ENCODE results near the gene METTL23.
A peak's percentile ranks its signal among the peaks of the same experiment; 100 is the strongest.
"Not testable (repeated sequence)": the region's sequence is repeated elsewhere in the genome, so short reads cannot be mapped to it uniquely, and the experiment has no call there.

Gene METTL23

GRCh38 chr17:76695059-76695831 lies 31.4 kb upstream of the METTL23 start:
- peak; percentile 46 for DNase-seq (ENCODE audit: low spot score)

- DNase-seq (ENCODE audit: low spot score) = no peak
These were observed 29.6 kb upstream of the METTL23 start for GRCh38 chr17:76696763-76697701.

- DNase-seq (ENCODE audit: low spot score) = no peak
These were observed 28.8 kb upstream of the METTL23 start for GRCh38 chr17:76697702-76698465.

GRCh38 chr17:76698466-76698977 lies 28.1 kb upstream of the METTL23 start:
- not testable (repeated sequence) for DNase-seq (ENCODE audit: low spot score)

- no peak for DNase-seq (ENCODE audit: low spot score)
These were observed 26.4 kb upstream of the METTL23 start for GRCh38 chr17:76700270-76700616.

- DNase-seq (ENCODE audit: low spot score) = peak; percentile 86
These were observed 25.8 kb upstream of the METTL23 start for GRCh38 chr17:76700617-76701470.

- no peak for DNase-seq (ENCODE audit: low spot score)
These were observed 25.1 kb upstream of the METTL23 start for GRCh38 chr17:76701471-76701967.

- DNase-seq (ENCODE audit: low spot score) = no peak
These were observed 24.6 kb upstream of the METTL23 start for GRCh38 chr17:76702076-76702475.

- no peak for DNase-seq (ENCODE audit: low spot score)
These were observed 23.6 kb upstream of the METTL23 start for GRCh38 chr17:76702941-76703637.

GRCh38 chr17:76704805-76705204 lies 21.8 kb upstream of the METTL23 start:
- no peak for DNase-seq (ENCODE audit: low spot score)

GRCh38 chr17:76706817-76707216 lies 19.8 kb upstream of the METTL23 start:
- DNase-seq (ENCODE audit: low spot score) = no peak

GRCh38 chr17:76707985-76708807 lies 18.4 kb upstream of the METTL23 start:
- no peak for DNase-seq (ENCODE audit: low spot score)

GRCh38 chr17:76709077-76709950 lies 17.3 kb upstream of the METTL23 start:
- peak; percentile 93 for DNase-seq (ENCODE audit: low spot score)

GRCh38 chr17:76709951-76710862 lies 16.4 kb upstream of the METTL23 start:
- DNase-seq (ENCODE audit: low spot score) = not testable (repeated sequence)

- DNase-seq (ENCODE audit: low spot score) = peak; percentile 93
These were observed 15.6 kb upstream of the METTL23 start, which contains the start of gene MXRA7 for GRCh38 chr17:76710863-76711611. MXRA7 (minus strand) TSS chr17:76710965; CDS start chr17:76710946, 19 bp downstream.

- DNase-seq (ENCODE audit: low spot score) = not testable (repeated sequence)
These were observed 14.3 kb upstream of the METTL23 start for GRCh38 chr17:76712321-76712720.

All from GM03348 (cell line).